Mucosa of rectum (tissue), 2 donors: ENCODE data around the gene TNFAIP2.
A peak's percentile ranks its signal among the peaks of the same experiment; 100 is the strongest.

ENCODE experiments used
- H3K27ac ChIP-seq, 2 donors: one replicate each; pipeline ENCODE4 v1.7.0; 2013; ENCODE audit warnings: inconsistent platforms in 2 of 2, low read depth in 2 of 2, low read length in 2 of 2
- H3K27me3 ChIP-seq, 2 donors: one replicate each; pipeline ENCODE4 v1.7.0; 2013; ENCODE audit warnings: low read length in 2 of 2; ENCODE audit not compliant: control insufficient read depth in 2 of 2, insufficient read depth in 2 of 2
- H3K36me3 ChIP-seq, 2 donors: one replicate each; pipeline ENCODE4 v1.7.0; 2013; ENCODE audit warnings: low read length in 2 of 2; ENCODE audit not compliant: control insufficient read depth in 2 of 2, insufficient read depth in 2 of 2
- H3K4me1 ChIP-seq, 2 donors: one replicate each; pipeline ENCODE4 v1.7.0; 2013; ENCODE audit warnings: low read length in 2 of 2, mild to moderate bottlenecking in 1 of 2; ENCODE audit not compliant: control insufficient read depth in 2 of 2, insufficient read depth in 2 of 2
- H3K4me3 ChIP-seq, 2 donors: one replicate each; pipeline ENCODE4 v1.7.0; 2013; ENCODE audit warnings: low read length in 2 of 2
- H3K9ac ChIP-seq, 2 donors: one replicate each; pipeline ENCODE4 v1.7.0; 2013; ENCODE audit warnings: low read length in 2 of 2, low read depth in 1 of 2, mild to moderate bottlenecking in 1 of 2
- H3K9me3 ChIP-seq, 2 donors: one replicate each; pipeline ENCODE4 v1.7.0; 2013; ENCODE audit warnings: low read length in 2 of 2; ENCODE audit not compliant: control insufficient read depth in 2 of 2
- donor health status: healthy.
- donor health status: Normal muscosa, but diverticular disease.

TNFAIP2 gene

DNA sequence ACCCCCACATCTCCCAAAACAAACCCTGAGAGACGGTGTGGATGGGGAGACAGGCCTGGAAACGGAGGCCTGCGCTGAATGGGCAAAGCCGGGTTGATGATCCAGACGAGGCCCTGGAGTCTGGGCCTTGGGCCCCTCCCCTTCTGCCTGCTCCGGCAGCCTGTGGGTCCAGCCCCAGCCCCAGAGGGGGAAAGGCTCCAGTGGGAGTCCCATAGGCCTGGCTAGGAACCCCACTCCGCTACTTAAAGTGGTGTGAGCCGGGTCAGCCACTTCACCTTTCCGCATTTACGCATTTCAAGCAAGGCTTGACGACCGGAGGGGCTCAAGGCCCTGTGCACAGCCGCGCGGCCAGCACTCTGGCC, 695 bp upstream of the TNFAIP2 start:
- Histone ChIP-seq H3K36me3 (no peaks in the 10 kb centered on the region), H3K27me3 (peaks cover 13 to 19% of the 10 kb centered on the region in 2 donors), H3K4me3 (peak overlapping the region; percentile 35 to 37), H3K27ac (peak overlapping the region; percentile 67 to 88), H3K9me3 (no peaks in the 10 kb centered on the region), H3K4me1 (peaks cover 42 to 44% of the 10 kb centered on the region in 2 donors), H3K9ac (peak overlapping the region; percentile 42 to 52)

- H3K4me1 ChIP-seq, result peaks cover 38 to 42% of the 10 kb centered on the region in 2 donors
- peak overlapping the region; percentile 32 to 39 for H3K9ac ChIP-seq
- H3K27ac ChIP-seq, result peak overlapping the region; percentile 67
Measured at GRCh38 chr14:103123634-103124500, 606 bp downstream of the TNFAIP2 start.

DNA sequence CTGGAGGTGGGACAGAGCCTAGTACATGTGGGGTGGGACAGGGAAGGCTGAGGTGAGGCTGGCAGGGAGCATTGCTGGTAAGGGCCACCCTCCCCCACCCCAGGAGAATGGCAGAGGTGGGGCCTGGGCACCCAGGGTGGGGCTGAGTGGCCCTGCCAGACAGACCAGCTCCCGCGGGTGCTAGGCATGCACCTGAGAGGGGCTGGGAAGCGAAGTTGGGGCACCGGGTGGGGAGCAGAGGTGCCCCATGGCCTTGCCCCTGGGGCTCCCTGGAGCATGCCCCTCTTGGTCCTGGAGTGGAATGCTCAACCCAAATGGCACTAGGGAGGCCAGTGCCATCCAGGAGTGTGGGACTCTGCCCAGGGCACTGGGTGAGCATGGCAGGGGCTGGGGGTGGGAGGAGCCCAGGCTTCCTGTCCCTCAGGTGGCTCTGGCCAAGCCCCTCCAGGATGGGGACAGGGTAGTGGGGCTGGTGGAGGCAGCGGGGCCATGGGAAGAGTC, 1.3 kb downstream of the TNFAIP2 start:
- H3K4me1 ChIP-seq, result peaks cover 37 to 42% of the 10 kb centered on the region in 2 donors
- peaks cover 0 to 1% of the 10 kb centered on the region in 2 donors for H3K36me3 ChIP-seq
- no peak overlapping the region for H3K9ac ChIP-seq
- no peak overlapping the region for H3K4me3 ChIP-seq
- no peaks in the 10 kb centered on the region for H3K9me3 ChIP-seq
- H3K27me3 ChIP-seq, result peaks cover 14 to 21% of the 10 kb centered on the region in 2 donors
- no peak overlapping the region for H3K27ac ChIP-seq

More at GRCh38 chr14:103123634-103124500, 606 bp downstream of the TNFAIP2 start:
- H3K9me3 ChIP-seq, result no peaks in the 10 kb centered on the region
- H3K27me3 ChIP-seq, result peaks cover 14 to 20% of the 10 kb centered on the region in 2 donors
- peak overlapping the region; percentile 41 to 64 for H3K4me3 ChIP-seq
- no peaks in the 10 kb centered on the region for H3K36me3 ChIP-seq

GRCh38 chr14:103125098-103126070, 2.1 kb downstream of the TNFAIP2 start:
- Histone ChIP-seq H3K36me3 (peaks cover 0 to 3% of the 10 kb centered on the region in 2 donors), H3K9ac (no peak overlapping the region), H3K4me1 (peaks cover 35 to 42% of the 10 kb centered on the region in 2 donors), H3K27ac (peak overlapping the region in 1 of 2 donors; percentile 2), H3K27me3 (peaks cover 17 to 21% of the 10 kb centered on the region in 2 donors), H3K9me3 (no peaks in the 10 kb centered on the region), H3K4me3 (peak overlapping the region in 1 of 2 donors; percentile 28)

- Histone ChIP-seq H3K4me3 (peak overlapping the region in 1 of 2 donors; percentile 9), H3K9me3 (no peaks in the 10 kb centered on the region), H3K27me3 (peaks cover 17 to 21% of the 10 kb centered on the region in 2 donors), H3K9ac (no peak overlapping the region), H3K4me1 (peaks cover 26 to 34% of the 10 kb centered on the region in 2 donors), H3K27ac (no peak overlapping the region), H3K36me3 (peaks cover 2 to 3% of the 10 kb centered on the region in 2 donors)
Measured at GRCh38 chr14:103126088-103126872, 3.0 kb downstream of the TNFAIP2 start.

DNA sequence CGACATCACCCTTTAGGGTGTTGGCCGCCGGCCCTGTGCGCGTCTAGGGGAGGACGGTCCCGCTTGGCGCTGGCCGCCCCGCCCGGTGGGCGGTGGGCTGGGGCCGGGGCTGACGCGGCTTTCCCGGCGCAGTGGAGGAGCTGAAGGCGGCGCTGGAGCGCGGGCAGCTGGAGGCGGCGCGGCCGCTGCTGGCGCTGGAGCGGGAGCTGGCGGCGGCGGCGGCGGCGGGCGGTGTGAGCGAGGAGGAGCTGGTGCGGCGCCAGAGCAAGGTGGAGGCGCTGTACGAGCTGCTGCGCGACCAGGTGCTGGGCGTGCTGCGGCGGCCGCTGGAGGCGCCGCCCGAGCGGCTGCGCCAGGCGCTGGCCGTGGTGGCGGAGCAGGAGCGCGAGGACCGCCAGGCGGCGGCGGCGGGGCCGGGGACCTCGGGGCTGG, 3.6 kb downstream of the TNFAIP2 start:
- Histone ChIP-seq H3K9me3 (no peaks in the 10 kb centered on the region), H3K9ac (no peak overlapping the region)

GRCh38 chr14:103127356-103127755, 4.1 kb downstream of the TNFAIP2 start:
- no peak overlapping the region for H3K9ac ChIP-seq
- peaks cover 17 to 21% of the 10 kb centered on the region in 2 donors for H3K27me3 ChIP-seq
- no peaks in the 10 kb centered on the region for H3K9me3 ChIP-seq
- H3K4me1 ChIP-seq, result peaks cover 21 to 28% of the 10 kb centered on the region in 2 donors
- no peak overlapping the region for H3K27ac ChIP-seq
- peak overlapping the region in 1 of 2 donors; percentile 5 for H3K4me3 ChIP-seq
- peaks cover 2 to 5% of the 10 kb centered on the region in 2 donors for H3K36me3 ChIP-seq

More for the DNA sequence above, 3.6 kb downstream of the TNFAIP2 start:
- peak overlapping the region in 1 of 2 donors; percentile 9 for H3K4me3 ChIP-seq
- peaks cover 26 to 31% of the 10 kb centered on the region in 2 donors for H3K4me1 ChIP-seq
- no peak overlapping the region for H3K27ac ChIP-seq
- peaks cover 2 to 5% of the 10 kb centered on the region in 2 donors for H3K36me3 ChIP-seq
- H3K27me3 ChIP-seq, result peaks cover 17 to 21% of the 10 kb centered on the region in 2 donors

DNA sequence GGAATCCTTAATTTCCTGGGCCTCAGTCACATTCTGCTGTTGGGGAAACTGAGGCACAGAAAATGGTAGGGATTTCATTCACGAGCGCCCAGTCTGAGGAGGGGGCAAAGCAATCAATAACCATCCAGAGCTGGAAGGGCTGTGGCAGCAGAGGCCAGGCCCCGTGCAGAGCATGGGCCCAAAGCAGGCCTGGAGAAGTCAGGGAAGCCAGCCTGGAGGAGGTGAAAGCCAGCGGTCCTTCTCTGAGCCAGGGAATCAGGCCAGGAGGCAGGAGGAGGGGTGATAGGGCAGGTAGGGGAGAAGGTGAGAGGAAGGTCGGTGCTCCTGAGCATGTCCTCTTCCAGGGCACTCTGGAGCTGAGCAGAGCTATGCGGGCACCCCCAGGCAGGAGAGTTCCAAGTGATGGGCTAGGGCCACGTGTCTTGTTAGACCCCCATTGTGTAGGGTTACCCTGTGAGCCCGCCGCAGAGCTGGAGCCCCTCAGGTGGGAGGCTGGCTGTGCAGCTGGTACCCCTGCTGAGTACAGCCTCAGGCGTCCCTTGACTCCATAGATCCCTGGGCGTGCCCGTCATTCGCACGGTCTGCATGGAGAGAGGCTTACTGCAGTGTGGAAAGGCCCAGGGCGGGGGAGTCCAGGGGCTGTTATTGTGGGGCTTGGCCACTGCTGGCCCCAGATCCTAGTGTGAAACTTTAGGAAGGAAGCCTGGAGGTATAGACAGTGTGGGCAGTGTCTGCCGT, 4.8 kb downstream of the TNFAIP2 start:
- H3K27ac ChIP-seq, result no peak overlapping the region
- peaks cover 21 to 23% of the 10 kb centered on the region in 2 donors for H3K4me1 ChIP-seq
- H3K27me3 ChIP-seq, result peaks cover 14 to 17% of the 10 kb centered on the region in 2 donors
- H3K9ac ChIP-seq, result no peak overlapping the region
- H3K36me3 ChIP-seq, result peaks cover 7 to 8% of the 10 kb centered on the region in 2 donors
- H3K9me3 ChIP-seq, result no peaks in the 10 kb centered on the region
- no peak overlapping the region for H3K4me3 ChIP-seq
